HG03064 (cell line): ENCODE data around the gene LRMDA.

ENCODE experiments used
- ATAC-seq: cut with Tn5 transposase; IDR thresholded peaks from one replicate; pipeline ENCODE4 v1.9.1; 2021; ENCODE audit warnings: low read depth; ENCODE audit not compliant: unreplicated experiment

Gene LRMDA

DNA sequence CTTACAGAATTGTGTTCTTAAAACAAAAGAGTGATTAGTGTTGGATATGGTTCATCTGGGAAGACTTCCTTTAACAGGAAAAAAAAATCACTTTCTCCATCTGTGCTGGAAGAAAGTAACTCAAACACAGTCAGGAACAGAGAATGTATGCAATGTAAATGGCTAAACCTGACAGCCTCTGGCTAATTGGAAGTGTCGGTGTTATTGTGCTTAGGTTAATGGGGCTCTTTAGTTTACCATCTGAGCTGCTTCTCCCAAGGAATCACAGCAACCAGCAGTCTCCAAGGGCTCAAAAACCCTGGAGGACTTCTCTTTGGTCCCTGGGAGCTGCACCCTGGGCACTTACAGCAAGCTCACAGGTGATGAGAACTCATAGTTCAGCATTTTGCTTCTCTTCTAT lies 724.5 kb downstream of the LRMDA start:
- no peak for ATAC-seq

DNA sequence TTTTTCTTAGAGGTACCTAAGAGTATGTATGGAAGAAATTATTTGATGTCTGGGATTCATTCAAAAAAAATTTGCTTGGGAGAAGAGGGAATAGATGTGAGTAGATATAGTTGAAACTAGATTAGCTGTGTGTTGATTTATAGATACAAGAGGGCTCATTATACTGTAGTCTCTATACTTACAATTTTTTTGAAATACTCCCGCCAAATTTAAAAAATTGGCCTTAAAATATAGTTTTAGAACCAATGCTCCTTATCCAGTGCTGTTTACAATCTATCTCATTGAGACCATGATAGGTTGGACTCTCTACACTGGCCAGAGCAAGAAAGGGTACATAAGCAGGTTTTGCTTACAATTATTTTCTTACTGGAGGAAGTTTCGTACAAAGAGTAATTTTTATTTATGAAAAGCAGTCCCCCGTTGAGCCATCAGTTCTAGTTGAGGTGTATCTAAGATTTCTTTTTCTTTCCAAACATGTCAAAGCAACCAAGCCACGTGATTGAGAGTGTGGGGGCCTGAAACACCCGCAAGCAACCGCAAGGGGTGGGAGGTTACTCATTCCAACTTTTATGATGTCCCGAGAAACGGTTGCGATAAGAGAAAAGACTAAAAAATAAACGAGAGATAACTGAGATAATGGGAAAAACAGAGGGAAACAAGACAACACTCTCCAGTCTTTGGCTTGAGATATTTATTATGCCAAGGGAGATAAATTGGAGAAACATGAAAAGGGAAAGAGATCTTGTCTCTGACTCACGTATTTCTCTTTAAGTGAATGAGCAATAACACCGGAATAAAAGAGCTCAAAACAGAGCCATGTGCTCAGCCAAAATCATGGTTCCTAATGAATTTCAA lies 729.2 kb downstream of the LRMDA start:
- ATAC-seq, result no peak

GRCh38 chr10:76161301-76161582 lies 729.8 kb downstream of the LRMDA start:
- no peak for ATAC-seq

DNA sequence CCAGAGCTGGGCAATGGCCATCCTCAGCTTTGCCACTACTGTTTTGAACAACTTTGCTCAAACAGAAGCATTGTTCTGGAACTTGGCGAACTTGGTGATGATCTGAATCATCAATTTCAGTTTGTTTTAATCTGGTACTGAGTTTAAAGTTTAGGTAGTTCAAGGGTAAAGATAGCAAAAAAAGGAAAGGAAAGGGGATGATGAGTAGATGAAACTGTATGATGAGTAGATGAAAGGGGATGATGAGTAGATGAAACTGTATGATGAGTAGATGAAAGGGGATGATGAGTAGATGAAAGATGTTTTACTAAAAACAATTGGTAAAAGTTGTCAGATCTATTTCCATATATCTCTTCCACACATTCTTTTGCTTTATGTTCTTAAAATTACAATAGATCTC lies 737.0 kb downstream of the LRMDA start:
- ATAC-seq, result no peak

DNA sequence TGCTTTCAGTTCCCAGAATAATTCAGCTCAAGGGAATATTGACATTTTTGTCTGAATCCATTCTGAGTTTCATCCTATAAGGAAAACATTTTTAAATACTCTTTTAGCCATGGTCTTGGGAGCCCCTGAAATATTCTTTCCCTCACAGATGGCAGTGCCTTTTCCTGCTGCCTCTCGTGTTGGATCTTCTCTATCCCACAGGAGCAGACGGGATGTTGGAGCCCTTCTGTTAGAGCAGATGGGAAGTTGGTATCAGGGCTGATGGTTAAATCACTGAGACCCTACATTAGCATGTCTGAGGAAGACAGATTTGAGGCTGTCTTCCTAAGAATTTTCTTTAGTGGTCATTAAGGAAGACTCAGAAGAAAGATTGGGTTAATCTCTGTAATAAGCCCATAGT lies 737.8 kb downstream of the LRMDA start:
- ATAC-seq, result no peak

DNA sequence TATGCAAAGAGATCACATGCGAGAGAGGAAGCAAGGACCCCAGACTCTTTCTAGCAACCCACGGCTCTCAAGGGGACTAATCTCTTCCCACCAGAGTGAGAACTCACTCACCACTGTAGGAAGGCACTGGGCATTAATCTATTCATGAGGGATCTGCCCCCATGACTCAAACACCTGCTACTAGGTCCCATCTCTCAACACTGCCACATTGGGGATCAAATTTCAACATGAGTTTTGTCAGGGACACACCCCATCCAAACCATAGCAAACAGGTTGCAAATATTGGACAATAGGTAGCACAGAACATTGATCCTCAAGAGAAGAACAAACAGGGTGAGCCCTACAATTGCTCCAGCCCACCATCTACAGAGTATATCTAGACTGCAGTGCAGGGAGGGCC lies 740.6 kb downstream of the LRMDA start:
- ATAC-seq, result no peak

- no peak for ATAC-seq
Measured at GRCh38 chr10:76175533-76176165, 744.2 kb downstream of the LRMDA start.

DNA sequence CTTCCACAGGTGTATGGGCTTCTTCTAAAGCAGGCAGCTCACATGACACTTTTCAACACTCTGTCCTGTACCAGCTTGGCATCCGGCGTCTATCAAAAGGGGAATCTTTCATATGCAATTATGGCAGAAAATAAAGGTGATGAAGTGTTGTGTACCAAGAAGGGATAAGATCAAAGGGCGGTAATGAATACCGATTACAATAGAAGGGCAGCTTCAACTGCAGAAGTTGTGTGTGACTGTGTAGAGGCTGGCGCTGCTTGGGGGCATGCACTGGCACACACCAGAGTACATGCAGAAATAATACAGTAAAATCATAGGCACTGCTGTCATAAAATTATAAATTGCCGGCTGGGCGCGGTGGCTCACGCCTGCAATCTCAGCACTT lies 744.7 kb downstream of the LRMDA start:
- ATAC-seq, result no peak

- ATAC-seq, result no peak
Measured at GRCh38 chr10:76177936-76178335, 746.5 kb downstream of the LRMDA start.

- ATAC-seq, result no peak
Measured at GRCh38 chr10:76178532-76179292, 747.3 kb downstream of the LRMDA start.

- ATAC-seq, result no peak
Measured at GRCh38 chr10:76179806-76180205, 748.4 kb downstream of the LRMDA start.

GRCh38 chr10:76184647-76185046 lies 753.2 kb downstream of the LRMDA start:
- no peak for ATAC-seq

- no peak for ATAC-seq
Measured at GRCh38 chr10:76185471-76186301, 754.3 kb downstream of the LRMDA start.

DNA sequence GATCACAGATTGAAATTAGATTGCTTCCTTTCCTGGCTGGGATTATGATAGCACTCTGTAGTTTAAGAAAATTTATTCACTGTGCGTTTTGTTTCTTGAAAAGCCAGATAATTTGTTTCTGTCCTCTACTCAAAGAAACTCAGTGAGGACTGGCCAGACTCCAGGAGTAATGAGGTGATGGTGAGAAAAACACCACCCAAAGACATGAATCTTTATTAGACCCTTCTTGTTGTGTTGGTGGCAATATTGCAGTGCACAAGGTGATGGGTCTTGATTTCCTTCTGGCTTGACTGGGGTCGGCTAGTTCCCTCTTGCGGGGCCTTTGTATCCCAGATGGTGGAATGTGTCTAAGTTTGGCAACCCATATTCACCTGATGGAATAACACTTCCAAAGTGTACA lies 756.8 kb downstream of the LRMDA start:
- ATAC-seq, result no peak

- no peak for ATAC-seq
Measured at GRCh38 chr10:76190634-76191270, 759.3 kb downstream of the LRMDA start.

- ATAC-seq, result no peak
Measured at GRCh38 chr10:76191336-76191735, 759.9 kb downstream of the LRMDA start.

DNA sequence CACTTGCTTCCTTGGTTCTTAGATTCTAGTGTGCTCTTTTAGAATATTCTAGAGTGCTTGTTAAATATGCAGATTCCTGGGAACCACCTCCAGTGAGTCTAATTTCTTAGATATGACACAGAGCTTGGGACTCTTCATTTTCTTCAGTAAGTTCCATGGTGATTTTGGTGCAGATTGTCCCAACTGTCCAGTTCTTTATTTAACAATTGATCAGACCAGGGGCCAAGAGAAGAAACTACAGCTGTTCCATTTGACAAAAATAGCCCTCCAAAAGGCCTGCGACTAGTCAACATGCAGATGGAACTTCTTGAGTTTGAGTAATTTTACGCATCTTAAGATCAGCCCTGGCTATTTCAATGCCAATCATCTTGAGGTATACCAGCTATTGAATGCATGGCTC lies 760.7 kb downstream of the LRMDA start:
- no peak for ATAC-seq

DNA sequence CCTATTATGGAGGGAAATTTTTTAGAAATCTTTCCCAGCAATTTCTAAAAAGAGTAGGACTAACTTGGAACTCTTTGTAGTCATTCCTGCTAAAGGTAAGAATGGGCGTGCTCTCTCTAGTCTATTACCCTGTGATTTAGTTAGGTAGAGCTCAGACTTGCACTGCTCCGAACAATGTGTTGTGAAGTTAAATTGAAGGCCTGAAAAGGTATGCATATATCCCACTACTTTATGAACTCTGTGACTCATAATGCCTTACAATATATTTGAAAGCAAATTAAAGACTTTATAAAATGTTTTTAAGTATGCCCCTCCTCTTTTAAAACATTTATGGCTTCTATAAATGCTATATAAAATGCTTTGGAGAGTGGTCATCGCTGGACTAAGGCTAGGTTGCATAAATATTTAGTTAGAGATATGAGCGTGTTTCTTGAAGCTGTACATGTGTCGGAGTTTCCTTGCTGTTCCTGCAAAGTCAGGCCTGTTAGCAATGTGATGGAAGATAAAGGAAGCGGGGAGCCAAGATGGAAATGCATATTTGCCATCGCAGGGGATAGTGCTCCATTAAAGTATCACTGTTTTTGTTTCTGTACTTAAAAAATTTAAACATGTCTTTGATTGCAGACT lies 761.4 kb downstream of the LRMDA start:
- ATAC-seq, result no peak

DNA sequence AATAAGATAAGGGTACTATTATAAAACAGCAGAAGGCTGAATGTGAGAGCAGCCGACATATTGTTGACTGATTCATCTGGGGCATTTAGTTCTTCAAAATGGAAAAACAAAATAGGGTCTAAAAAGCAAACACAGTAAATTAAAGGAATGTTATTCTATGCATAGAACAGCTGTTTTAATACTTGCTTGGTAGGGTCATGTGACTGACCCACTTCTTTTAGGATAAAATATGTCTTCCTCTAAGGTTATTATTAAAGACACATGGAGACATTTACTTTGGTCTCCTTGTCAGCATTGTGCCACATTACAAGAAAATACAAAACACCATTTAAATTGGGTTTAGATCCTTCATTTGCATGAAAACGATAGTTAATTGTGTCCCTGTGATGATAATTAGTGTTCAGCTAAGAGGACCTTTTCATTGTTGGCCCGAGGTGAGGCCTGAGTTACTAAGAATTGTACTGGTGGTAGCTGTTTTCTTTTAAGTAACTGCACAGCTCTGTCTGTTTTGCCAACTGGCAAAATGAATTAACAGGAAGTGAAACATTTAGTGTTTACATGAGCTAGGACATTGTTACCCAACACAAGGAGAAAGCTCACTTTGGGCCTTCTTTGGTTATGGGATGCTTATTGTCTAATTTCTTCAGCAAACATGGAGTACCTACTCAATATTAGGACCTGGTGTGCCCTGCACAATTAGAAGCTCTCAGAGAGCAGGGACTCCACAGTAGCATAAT lies 764.4 kb downstream of the LRMDA start:
- ATAC-seq, result no peak
